HG02884 (cell line): ENCODE results near the gene GUCY2D.
"Not testable (repeated sequence)": the region's sequence is repeated elsewhere in the genome, so short reads cannot be mapped to it uniquely, and the experiment has no call there.

ENCODE experiments used
- ATAC-seq: cut with Tn5 transposase; IDR thresholded peaks from one replicate; pipeline ENCODE4 v1.9.1; 2021; ENCODE audit warnings: mild to moderate bottlenecking, moderate library complexity; ENCODE audit not compliant: unreplicated experiment

Gene GUCY2D

DNA sequence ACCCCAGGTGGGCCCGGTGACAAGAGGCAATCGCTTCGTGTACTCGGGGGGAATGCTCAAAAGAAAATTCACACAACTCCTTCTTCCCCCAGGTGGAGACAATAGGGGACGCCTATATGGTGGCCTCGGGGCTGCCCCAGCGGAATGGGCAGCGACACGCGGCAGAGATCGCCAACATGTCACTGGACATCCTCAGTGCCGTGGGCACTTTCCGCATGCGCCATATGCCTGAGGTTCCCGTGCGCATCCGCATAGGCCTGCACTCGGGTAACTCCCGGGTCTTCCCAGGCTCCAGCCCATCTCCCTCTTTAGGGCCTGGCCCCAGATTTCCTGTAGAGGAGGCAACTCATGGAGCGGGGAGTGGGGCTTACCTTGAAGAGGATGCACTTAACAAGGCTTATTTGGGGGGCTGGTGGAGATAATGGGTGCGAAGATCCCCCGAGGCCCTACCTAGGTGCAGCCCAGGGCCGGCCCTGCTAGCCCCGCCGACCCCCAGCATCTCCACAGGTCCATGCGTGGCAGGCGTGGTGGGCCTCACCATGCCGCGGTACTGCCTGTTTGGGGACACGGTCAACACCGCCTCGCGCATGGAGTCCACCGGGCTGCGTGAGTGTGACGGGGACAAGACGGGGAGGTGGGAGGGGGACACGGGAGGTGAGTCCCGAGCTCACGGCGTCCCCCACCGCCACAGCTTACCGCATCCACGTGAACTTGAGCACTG, 13.0 kb downstream of the GUCY2D start:
- no peak for ATAC-seq

DNA sequence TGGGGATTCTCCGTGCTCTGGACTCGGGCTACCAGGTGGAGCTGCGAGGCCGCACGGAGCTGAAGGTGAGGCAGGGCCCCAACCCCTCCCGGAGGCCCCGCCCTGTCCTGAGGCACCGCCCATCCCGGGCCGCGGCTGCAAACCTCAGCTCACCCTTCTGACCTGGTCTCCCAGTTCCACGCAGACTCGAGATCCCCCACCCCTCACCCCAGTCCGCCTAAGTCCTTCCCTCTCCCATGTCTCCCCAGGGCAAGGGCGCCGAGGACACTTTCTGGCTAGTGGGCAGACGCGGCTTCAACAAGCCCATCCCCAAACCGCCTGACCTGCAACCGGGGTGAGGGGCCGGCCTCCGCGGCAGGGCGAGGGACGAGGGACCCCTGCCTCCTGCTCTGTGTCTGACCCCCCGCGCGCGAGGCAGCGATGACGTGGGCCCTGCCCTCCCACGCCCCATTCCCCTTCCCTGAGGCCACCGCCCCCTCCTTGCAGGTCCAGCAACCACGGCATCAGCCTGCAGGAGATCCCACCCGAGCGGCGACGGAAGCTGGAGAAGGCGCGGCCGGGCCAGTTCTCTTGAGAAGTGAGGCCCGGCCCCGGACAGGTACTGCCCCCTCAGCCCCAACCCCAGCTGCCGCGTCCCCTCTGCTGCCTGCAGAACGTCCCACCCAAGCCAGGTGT, 13.7 kb downstream of the GUCY2D start:
- no peak for ATAC-seq

DNA sequence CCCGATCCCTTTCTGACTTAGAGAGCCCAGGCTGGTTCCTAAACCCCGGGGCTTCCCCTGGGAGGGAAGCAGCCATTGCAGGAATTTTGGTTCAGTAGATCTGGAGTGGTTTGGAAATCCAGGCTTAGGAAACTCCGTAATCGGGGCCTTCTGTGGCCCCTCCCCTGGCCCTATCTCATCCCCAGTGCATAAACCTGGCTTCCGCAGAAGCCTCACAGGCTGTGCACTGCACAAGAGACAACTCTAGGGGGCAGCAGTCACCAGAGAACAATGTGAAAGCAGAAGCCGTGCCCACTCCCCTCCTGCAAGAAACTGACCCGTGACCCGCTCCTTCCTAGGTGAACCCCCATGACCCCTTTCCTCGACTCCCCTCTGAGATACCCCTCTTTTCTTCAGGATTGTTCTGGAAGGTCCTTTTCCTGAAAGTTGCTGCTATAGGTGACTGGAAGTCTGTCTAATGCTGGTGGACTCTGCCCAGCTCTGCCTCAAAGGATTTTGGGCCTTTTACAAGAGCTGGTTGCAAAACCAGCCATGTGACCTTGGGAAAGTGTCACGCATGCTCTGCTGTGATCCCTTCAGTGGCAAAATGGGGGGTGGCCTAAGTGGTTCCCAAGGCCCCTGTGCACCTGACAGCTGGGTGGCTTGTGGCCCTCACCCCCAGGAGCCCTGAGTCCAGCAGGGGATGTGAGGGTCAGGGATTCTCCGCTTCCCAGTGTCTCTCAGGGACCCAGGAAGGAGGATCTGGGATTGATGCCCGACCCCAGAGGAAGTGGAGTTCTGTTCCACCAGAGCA, 14.4 kb downstream of the GUCY2D start:
- no peak for ATAC-seq

DNA sequence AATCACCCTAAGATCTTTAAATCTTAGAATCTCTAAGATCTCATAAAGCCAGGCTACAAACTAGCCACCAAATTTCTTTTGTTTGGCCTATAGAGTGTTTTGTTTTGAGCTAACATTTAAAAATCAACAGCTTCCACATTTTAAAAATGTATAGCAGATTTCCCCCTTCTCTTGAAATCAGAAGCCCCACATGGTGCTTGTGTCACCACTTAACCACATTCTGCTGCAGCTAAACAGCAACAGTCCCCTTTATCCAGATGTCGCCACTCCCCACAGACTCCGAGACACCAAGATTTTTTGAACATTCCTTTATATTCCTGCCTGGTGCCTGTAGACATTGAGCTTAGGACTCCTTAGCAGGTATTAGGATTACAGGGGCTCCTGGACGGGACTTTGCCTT, 16.0 kb downstream of the GUCY2D start:
- ATAC-seq: no peak

DNA sequence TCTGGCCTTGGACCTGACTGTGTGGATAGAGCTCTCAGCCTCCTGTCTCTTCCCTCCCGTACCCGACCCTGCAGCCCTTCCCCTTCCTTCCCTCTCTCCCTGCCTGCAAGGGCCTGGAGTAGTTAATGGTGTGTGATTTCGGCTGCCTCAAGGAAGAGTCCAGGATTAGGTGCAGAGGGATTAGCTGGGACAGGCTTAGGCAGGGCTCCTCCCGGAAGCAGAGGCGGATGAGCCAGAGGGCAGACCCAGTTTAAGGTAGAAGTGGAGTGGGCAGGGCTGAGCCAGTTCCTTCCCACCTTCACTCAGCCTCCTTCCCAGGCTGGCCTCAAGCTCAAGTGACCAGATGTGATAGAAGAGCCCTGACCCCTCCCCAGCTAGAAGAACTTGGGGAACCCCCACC, 16.8 kb downstream of the GUCY2D start:
- no peak for ATAC-seq

DNA sequence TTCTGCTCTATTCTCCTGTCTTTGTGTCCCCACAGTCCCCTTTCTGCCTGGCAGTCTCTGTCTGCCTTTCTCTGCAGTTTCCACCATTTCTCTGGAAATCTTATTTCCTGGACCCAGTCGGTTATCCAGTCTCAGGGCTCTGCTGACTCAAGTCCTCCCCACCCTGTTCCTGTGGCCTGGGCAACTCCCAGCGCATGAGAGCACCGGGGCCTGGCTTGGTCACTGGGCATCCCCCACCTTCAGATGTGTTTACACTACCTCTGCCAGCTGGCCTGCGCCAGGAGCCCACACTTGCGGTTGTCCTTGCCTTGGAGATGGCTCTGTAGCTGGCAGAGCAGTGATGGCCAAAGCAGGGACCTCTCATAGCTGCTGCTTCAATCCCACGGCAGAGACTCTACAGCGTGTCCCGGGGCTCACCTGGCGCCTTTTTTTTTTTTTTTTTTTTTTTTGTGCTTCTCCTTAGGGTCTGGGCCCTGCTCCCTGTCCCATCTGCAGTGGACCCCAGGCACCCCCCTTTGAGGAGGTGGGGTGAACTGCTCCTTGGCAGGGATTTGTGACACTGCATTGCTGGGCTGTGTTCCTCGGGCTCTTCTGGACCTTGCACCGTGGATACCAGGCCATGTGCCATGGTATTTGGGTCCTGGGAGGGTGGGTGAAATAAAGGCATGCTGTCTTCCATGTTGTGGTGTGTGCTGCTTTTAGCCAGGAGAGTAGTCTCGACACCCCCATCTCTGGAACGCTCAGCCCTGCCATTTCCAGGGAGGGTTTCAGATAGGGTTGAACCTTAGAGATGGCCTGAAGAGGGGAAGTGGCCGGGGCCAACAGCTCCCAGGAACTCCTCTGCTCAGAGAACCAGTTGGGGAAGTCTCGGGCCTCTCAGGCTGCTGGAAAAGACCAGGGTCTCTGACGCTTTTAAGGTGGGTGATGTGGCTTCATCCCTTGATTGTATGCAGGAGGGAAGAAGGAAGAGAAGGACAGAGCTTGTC, 17.5 kb downstream of the GUCY2D start:
- no peak for ATAC-seq

DNA sequence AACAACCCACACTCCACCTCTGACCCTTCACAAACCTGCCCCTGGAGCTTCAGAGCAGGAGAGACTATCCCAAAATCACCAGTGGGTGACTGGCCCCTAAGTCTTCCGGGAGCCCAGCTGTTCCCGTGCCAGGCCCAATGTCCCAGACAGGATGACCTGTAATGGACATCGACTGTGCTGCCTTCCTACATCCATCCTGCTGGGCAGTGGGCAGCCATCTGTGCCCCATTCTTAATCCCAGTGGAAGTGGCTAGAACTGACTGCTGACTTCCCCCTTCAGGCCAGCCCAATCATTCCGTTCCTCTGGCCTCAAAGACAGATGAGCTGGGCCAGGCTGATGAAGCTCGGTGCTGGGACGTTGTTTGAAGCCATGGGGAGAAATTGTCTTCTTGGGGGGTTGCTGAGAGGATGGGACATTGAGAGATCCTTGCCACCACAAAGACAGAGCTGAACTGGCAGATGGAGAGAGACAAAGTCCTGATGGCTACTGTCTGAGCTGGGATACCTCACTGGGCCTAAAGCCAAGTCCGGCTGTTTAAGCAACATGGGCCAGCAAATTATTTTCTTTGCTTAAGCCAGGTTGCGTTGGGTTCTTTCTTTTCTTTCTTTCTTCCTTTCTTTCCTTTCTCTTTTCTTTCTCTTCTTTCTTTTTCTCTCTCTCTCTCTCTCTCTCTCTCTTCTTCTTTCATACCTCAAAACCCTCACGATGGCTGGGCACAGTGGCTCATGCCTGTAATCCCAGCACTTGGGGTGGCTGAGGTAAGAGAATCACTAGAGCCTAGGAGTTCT, 18.6 kb downstream of the GUCY2D start:
- ATAC-seq: no peak

DNA sequence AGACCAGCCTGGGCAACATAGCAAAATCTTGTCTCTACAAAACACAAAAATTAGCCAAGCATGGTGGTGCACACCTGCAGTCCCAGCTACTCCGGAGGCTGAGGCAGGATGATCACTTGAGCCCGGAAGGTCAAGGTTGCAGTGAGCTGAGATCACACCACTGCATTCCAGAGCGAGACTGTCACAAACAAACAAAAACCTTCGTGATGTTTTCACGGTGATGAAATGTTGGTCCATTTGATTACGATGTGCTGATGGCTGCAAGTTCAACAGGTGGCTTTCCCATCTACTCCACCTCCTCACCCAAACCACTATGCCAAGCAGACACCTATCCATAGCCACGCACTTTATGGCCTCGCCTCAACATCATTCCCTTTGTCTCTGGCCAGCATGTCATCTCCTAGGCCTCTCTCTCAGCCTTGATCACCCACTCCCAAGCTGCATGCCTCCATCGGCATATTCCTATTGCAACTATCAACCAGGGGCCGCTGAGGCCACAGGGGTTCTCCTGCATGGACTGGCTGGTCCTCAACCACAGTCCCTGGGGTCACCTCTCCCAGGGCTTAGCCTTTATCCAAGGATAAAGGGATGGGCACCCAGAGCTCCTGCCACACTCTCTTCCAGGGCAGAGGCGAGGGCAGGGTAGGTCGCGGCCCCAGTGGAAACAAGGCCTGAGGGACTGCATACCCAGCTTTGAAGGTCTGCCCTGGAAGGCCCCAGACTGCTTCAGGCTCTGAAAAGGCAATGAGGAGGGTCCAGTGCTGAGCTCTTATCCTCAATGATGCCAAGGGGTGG, 19.3 kb downstream of the GUCY2D start:
- ATAC-seq: no peak

DNA sequence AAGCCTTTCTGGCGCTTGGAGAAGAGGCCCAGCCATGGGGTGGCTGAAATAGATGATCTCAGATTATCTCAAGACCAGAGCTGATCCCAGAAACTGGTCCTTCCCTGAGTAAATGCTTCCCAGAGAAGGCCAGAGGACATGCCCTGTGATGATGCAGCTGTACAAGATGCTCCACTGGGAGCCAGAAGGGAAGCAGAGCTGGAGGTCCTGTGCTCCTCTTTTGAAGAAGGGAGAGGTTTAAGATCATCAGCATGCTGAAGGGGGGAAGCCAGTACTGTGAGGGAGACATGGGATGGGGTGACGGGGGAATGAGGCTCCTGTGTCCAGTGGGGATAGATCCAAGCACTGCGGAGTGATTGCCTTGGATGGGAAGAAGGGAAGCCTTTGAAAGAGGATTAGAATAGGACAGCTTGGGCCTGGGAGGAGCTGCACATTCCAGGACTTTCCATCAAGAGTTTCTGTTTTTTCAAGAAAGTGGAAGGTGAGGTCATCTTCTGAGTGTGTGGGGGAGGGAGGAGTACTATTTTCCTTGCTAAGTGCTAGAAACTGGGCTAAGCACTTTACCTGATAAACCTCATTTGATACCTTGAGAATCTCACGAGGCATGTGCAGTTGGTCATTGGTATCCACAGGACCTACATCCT, 20.1 kb downstream of the GUCY2D start:
- ATAC-seq: no peak

DNA sequence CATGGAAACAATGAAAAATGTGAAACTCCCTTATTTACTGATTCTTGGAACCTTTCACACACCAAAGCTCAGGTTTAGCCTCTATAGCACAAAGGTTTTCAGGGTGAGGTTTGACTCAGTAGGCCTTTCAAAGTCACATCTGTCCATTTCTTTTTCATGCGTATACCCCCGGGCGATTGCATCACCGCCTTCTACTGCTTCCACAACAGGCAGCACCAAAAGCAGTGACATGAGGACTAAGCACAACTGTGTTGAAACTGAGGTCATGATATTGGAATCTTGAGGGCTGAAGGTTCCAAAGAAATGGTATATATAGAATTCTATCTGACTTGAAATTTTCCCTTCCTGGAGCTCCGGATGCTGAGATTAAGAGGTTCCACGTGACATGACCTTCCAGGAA, 21.7 kb downstream of the GUCY2D start:
- not testable (repeated sequence) for ATAC-seq

DNA sequence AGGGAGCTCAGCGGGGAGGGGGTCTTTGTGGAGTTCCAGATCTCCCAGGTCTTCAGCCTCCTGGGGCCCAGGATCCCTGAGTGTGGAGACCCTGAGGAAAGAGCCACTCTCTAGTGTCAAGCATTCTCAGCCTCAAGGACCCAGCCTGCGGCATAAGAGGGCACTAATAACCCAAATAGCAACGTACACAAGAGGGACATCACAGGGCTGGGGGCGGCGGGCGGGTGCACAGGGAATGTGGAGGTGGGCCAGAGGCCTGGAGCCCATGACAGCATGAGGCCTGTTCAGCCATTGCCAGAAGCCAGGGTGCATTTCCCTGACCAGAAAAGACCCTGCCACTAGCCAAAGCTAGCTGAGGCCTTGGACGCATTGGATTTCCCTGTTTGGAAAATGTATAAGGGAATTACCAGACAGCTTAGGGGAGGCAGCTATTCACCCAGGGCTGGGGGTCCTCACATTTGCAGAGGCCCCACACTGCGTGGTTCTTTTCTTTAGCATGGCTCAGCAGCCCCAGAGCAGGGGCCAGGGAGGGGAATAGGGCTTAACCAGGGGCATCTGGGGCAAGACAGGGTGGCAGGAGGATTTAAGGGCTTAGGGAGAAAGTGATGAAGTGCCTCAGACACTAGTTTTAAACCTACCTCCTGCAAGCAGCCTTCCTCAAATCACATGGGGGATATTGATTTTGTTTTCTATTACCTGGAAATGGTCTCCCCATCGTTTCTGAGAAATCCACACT, 22.9 kb downstream of the GUCY2D start:
- ATAC-seq: no peak

DNA sequence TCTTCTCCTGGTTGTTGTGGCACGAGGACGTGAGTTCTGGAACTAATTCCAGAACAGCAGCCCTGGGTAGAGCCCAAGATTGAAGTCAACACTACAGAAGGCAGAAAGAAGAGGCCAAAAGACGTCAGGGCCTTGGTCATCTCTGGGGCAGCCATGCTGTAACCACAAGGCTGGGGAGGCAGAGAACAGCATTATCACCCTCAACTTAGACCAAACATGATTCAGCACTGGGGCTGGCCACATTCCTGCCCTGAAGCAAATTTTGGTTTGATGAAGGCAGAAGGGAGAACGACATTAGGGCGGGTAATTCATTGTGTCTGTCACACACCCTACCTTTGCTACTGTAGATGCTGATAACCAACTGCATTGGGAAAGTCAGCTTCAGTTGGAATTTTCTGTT, 26.7 kb downstream of the GUCY2D start:
- no peak for ATAC-seq

DNA sequence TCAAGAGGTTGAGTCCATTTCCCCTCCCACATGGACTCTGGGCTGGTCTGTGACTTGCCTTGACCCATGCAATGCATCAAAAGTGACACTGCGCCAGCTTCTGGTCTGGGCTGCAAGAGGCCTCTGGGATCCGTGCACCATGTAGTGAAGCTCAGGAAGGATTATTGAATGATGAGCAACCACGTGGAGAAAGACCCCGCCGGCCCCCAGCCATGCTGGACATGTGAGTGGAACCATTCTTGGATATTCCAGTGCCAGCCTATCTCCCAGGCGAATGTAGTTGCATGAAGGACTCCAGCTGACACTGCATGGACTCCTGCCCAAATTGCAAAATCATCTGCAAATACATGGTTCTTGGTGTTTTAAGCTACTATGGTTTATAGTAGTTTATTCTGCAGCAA, 28.8 kb downstream of the GUCY2D start:
- ATAC-seq: no peak

DNA sequence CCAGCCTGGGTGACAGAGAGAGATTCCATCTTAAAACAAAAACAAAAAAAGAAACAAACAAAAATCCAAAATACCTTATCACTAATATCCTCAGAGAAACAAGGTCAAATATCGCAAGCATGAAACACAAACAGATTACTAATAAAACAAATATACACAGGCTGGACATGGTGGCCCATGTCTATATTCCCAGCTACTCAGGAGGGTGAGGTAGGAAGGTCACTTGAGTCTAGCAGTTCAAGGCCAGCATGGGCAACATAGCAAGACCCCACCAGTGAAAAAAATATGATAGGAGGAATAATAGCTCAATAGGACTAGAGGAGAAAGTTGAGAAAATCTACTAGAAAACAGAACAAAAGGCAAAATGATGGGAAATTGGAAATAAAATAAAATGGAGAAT, 29.5 kb downstream of the GUCY2D start:
- ATAC-seq: no peak

DNA sequence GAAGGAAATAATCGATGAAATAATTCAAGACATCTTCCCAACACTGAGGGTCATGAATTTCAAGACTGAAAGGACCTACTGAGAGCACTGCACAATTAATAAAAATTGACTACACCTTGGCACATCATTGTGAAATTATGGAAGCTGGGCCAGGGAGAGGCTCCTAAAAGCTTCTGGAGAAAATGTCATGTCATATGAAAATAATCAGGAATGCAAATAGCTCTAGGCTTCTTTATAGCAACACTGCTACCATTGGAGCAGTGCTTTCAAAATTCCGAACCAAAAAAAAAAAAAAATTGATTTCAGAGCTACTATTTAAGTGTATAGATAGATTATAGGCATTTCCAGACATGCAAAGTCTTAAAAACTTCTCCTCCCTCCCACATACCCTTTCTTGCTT, 30.0 kb downstream of the GUCY2D start:
- no peak for ATAC-seq

DNA sequence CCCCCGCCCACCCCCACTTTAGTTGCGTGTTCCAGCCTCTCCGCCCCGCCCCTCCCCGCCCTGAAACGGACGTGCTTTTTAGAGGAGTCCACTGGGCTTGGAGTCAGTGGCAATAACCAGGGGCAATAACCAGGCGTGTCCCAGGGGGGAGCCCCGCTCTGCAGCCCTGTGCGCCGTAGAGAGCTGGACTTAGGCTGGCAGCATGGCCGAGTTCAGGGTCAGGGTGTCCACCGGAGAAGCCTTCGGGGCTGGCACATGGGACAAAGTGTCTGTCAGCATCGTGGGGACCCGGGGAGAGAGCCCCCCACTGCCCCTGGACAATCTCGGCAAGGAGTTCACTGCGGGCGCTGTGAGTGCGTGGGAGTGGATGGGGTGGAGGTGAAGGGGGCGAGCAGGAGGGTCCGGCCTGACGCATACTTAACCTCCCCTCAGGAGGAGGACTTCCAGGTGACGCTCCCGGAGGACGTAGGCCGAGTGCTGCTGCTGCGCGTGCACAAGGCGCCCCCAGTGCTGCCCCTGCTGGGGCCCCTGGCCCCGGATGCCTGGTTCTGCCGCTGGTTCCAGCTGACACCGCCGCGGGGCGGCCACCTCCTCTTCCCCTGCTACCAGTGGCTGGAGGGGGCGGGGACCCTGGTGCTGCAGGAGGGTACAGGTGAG, 36.7 kb downstream of the GUCY2D start, which contains the start of gene ALOX15B:
ALOX15B (plus strand) TSS at position 106 of the 657 bp plus-strand sequence; CDS start at position 203, 97 bp downstream.
- no peak for ATAC-seq

DNA sequence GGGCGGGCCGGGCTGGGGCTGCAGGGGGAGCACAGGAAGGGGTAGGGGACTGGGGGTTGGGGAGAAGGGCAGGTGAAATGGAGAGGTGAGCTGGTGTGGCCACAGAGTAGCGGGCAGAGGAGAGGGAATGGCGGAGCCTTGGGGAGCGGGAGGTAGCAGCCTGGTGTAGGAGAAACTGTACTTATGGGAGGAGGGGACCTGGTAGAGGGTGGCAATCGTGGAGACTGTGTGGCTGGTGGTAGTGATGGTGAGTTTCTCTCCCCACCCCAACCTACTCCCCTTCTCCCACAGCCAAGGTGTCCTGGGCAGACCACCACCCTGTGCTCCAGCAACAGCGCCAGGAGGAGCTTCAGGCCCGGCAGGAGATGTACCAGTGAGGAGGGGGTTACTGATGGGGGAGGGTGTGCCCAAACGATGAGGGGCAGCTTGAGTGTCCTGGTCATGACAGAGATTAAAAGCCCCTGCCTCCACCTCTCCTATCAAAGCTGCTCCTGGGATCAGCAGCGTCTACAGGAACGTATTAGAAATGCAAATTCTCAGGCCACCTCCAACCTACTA, 37.3 kb downstream of the GUCY2D start:
- no peak for ATAC-seq
